ENCODE results near the gene ZNF687. TPM values are rescaled to one million over a fixed set of nuclear protein-coding genes. Genes with fewer than 3 reads are reported as not detected.

The ZNF687 gene
- total RNA-seq, 1 donor from 2014 or later: 67.9 TPM

DNA sequence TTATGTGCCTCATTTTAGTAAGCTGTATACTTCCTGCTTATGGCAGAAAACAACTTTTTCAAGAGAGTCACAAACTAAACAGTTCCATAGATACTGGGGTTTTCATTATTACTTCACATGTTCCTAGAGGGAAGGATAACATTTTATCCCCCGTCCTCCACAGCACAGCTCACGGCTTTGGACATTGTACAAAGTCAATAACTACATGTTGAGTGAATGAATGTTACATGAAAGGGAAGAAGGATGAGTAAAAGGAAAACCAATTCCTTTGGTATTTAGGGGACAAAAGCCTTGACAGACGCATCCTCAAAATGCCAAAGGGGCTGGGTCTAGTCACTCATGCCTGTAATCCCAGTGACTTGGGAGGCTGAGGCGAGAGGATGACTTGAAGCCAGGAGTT, 30.3 kb downstream of the ZNF687 start:
- intact Hi-C loops (cut with DNase I): no loop called here
- Histone ChIP-seq H3K27ac (peak overlapping the region; percentile 79 to 85), H3K36me3 (peaks cover 25 to 68% of the 10 kb centered on the region in 2 donors), H3K27me3 (no peaks in the 10 kb centered on the region), H3K4me1 (peaks cover 9 to 38% of the 10 kb centered on the region in 2 donors), H3K4me3 (no peak overlapping the region), H3K9me3 (no peaks in the 10 kb centered on the region)
- TF ChIP-seq, protein P1, sequence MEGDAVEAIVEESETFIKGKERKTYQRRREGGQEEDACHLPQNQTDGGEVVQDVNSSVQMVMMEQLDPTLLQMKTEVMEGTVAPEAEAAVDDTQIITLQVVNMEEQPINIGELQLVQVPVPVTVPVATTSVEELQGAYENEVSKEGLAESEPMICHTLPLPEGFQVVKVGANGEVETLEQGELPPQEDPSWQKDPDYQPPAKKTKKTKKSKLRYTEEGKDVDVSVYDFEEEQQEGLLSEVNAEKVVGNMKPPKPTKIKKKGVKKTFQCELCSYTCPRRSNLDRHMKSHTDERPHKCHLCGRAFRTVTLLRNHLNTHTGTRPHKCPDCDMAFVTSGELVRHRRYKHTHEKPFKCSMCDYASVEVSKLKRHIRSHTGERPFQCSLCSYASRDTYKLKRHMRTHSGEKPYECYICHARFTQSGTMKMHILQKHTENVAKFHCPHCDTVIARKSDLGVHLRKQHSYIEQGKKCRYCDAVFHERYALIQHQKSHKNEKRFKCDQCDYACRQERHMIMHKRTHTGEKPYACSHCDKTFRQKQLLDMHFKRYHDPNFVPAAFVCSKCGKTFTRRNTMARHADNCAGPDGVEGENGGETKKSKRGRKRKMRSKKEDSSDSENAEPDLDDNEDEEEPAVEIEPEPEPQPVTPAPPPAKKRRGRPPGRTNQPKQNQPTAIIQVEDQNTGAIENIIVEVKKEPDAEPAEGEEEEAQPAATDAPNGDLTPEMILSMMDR (IDR thresholded peaks at IDR 0.05): no peak
- DNase-seq (ENCODE audit: low spot score in 2 of 2): no peak

GRCh38 chr1:151312826-151313225, 30.7 kb downstream of the ZNF687 start:
- DNase-seq (ENCODE audit: low spot score in 2 of 2): no peak
- peaks cover 9 to 38% of the 10 kb centered on the region in 2 donors for H3K4me1 ChIP-seq

DNA sequence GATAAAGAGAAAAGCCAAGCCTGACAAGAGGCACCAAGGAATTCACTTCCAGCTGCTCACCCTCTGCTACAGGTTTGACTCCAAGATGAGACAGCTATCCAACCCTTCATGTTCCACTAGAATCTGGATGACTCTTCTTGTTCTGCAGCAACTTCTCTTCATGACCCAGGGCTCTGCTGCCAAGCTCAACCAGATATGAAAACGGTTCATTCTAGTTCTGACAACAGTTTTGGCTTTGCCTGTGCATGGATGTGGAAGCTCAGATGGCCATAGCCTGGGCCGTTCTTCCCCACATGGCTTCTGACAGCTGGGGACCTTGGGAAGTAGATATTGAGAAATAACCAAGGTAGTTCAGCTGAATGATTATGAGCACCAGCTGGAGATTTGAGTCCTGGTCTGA, 31.4 kb downstream of the ZNF687 start:
- DNase-seq (ENCODE audit: low spot score in 2 of 2): no peak
- intact Hi-C loops (cut with DNase I): no loop called here
- Histone ChIP-seq H3K4me1 (peaks cover 9 to 38% of the 10 kb centered on the region in 2 donors), H3K27ac (peak overlapping the region; percentile 79 to 85), H3K36me3 (peaks cover 14 to 57% of the 10 kb centered on the region in 2 donors), H3K9me3 (no peaks in the 10 kb centered on the region), H3K4me3 (no peak overlapping the region), H3K27me3 (no peaks in the 10 kb centered on the region)
- TF ChIP-seq, protein P1 (IDR thresholded peaks at IDR 0.05): no peak

More at GRCh38 chr1:151312826-151313225, 30.7 kb downstream of the ZNF687 start:
- H3K27me3 ChIP-seq: no peaks in the 10 kb centered on the region
- H3K4me3 ChIP-seq: no peak overlapping the region
- TF ChIP-seq, protein P1 (IDR thresholded peaks at IDR 0.05): no peak
- no peaks in the 10 kb centered on the region for H3K9me3 ChIP-seq
- intact Hi-C loops (cut with DNase I): no loop called here
- H3K27ac ChIP-seq: peak overlapping the region; percentile 79 to 85
- peaks cover 21 to 64% of the 10 kb centered on the region in 2 donors for H3K36me3 ChIP-seq

GRCh38 chr1:151314137-151314875, 32.2 kb downstream of the ZNF687 start:
- H3K27me3 ChIP-seq: no peaks in the 10 kb centered on the region
- peak in 1 of 2 donors; percentile 87 for DNase-seq (ENCODE audit: low spot score in 2 of 2)
- TF ChIP-seq, protein P1 (IDR thresholded peaks at IDR 0.05): no peak
- H3K9me3 ChIP-seq: no peaks in the 10 kb centered on the region
- H3K4me3 ChIP-seq: no peak overlapping the region
- peaks cover 14 to 49% of the 10 kb centered on the region in 2 donors for H3K36me3 ChIP-seq
- H3K4me1 ChIP-seq: peaks cover 9 to 38% of the 10 kb centered on the region in 2 donors
- intact Hi-C loops (cut with DNase I): no loop called here
- H3K27ac ChIP-seq: peak overlapping the region; percentile 79 to 85

- Histone ChIP-seq H3K4me3 (no peak overlapping the region), H3K4me1 (peaks cover 9 to 34% of the 10 kb centered on the region in 2 donors), H3K9me3 (no peaks in the 10 kb centered on the region), H3K36me3 (peaks cover 14 to 40% of the 10 kb centered on the region in 2 donors), H3K27ac (no peak overlapping the region), H3K27me3 (no peaks in the 10 kb centered on the region)
- intact Hi-C loops (cut with DNase I): no loop called here
- TF ChIP-seq, protein P1 (IDR thresholded peaks at IDR 0.05): no peak
- DNase-seq (ENCODE audit: low spot score in 2 of 2): no peak
These were observed 33.6 kb downstream of the ZNF687 start for GRCh38 chr1:151315565-151316235.
